HUES64 (cell line): ENCODE measurements around the gene NTSR1.

Source experiments
- H3K27ac ChIP-seq: 2 replicates; pipeline ENCODE4 v1.7.0; 2013; ENCODE audit warnings: low read depth, low read length, inconsistent platforms
- H3K27me3 ChIP-seq: 2 replicates; pipeline ENCODE4 v1.6.1; 2013; ENCODE audit warnings: mild to moderate bottlenecking, low read length; ENCODE audit not compliant: insufficient read depth
- H3K36me3 ChIP-seq: 2 replicates; pipeline ENCODE4 v1.6.1; 2013; ENCODE audit warnings: mild to moderate bottlenecking, low read length; ENCODE audit not compliant: insufficient read depth
- H3K4me1 ChIP-seq: 2 replicates; pipeline ENCODE4 v1.6.1; 2013; ENCODE audit warnings: mild to moderate bottlenecking, low read length, moderate library complexity; ENCODE audit not compliant: insufficient read depth
- H3K4me3 ChIP-seq: 2 replicates; pipeline ENCODE4 v1.5.1; 2013; ENCODE audit warnings: mild to moderate bottlenecking, low read length, moderate library complexity
- H3K9ac ChIP-seq: 2 replicates; pipeline ENCODE4 v1.6.1; 2013; ENCODE audit warnings: mild to moderate bottlenecking, low read depth, low read length
- H3K9me3 ChIP-seq: 2 replicates; pipeline ENCODE4 v1.6.1; 2013; ENCODE audit warnings: low read depth, low read length; ENCODE audit not compliant: insufficient read depth
- WGBS: fragments of 150-250, 120-280 bp; methylation state at CpG from one replicate; pipeline ENCODE4 v1.1.7; 2013; ENCODE audit warnings: missing lambda C conversion rate; 5-methylcytosine and 5-hydroxymethylcytosine counted together

NTSR1 gene

GRCh38 chr20:62710886-62711702 is 2.5 kb downstream of the NTSR1 start:
- Histone ChIP-seq H3K36me3 (no peaks in the 10 kb centered on the region), H3K4me3 (no peak overlapping the region), H3K9ac (no peak overlapping the region), H3K9me3 (no peaks in the 10 kb centered on the region), H3K4me1 (no peaks in the 10 kb centered on the region), H3K27ac (no peak overlapping the region), H3K27me3 (peaks cover 38% of the 10 kb centered on the region)
- 83% methylated on average over 18 of the region's 23 CpGs for WGBS

GRCh38 chr20:62711703-62712101 is 3.1 kb downstream of the NTSR1 start:
- Histone ChIP-seq H3K4me1 (no peaks in the 10 kb centered on the region), H3K27ac (no peak overlapping the region), H3K9ac (no peak overlapping the region), H3K4me3 (no peak overlapping the region), H3K36me3 (no peaks in the 10 kb centered on the region), H3K9me3 (no peaks in the 10 kb centered on the region), H3K27me3 (peaks cover 38% of the 10 kb centered on the region)
- 85% methylated on average over 23 of the region's 23 CpGs for WGBS

GRCh38 chr20:62712606-62713005 is 4.0 kb downstream of the NTSR1 start:
- WGBS = 90% methylated on average over 8 of the region's 8 CpGs
- Histone ChIP-seq H3K36me3 (no peaks in the 10 kb centered on the region), H3K27me3 (peaks cover 37% of the 10 kb centered on the region)

GRCh38 chr20:62714006-62714405 is 5.4 kb downstream of the NTSR1 start:
- WGBS = 93% methylated on average over 10 of the region's 10 CpGs

More at GRCh38 chr20:62712606-62713005, 4.0 kb downstream of the NTSR1 start:
- H3K4me1 ChIP-seq = no peaks in the 10 kb centered on the region
- H3K27ac ChIP-seq = no peak overlapping the region
- H3K4me3 ChIP-seq = no peak overlapping the region
- no peaks in the 10 kb centered on the region for H3K9me3 ChIP-seq
- H3K9ac ChIP-seq = no peak overlapping the region

GRCh38 chr20:62714799-62715198 is 6.2 kb downstream of the NTSR1 start:
- H3K9me3 ChIP-seq = no peaks in the 10 kb centered on the region
- peaks cover 15% of the 10 kb centered on the region for H3K27me3 ChIP-seq
- H3K4me1 ChIP-seq = no peaks in the 10 kb centered on the region
- WGBS = 94% methylated on average over 6 of the region's 6 CpGs
- H3K4me3 ChIP-seq = no peak overlapping the region
- H3K36me3 ChIP-seq = no peaks in the 10 kb centered on the region
- no peak overlapping the region for H3K27ac ChIP-seq
- no peak overlapping the region for H3K9ac ChIP-seq

More at GRCh38 chr20:62714006-62714405, 5.4 kb downstream of the NTSR1 start:
- H3K27ac ChIP-seq = no peak overlapping the region
- H3K4me1 ChIP-seq = no peaks in the 10 kb centered on the region
- no peak overlapping the region for H3K9ac ChIP-seq
- no peaks in the 10 kb centered on the region for H3K9me3 ChIP-seq
- peaks cover 23% of the 10 kb centered on the region for H3K27me3 ChIP-seq
- H3K36me3 ChIP-seq = no peaks in the 10 kb centered on the region
- H3K4me3 ChIP-seq = no peak overlapping the region

- WGBS = 93% methylated on average over 10 of the region's 10 CpGs
- Histone ChIP-seq H3K36me3 (no peaks in the 10 kb centered on the region), H3K27me3 (peaks cover 11% of the 10 kb centered on the region), H3K27ac (no peak overlapping the region), H3K9ac (no peak overlapping the region), H3K4me3 (no peak overlapping the region), H3K9me3 (0 out of 2 replicates have a peak, but pooled peaks cover under 1% of the 10 kb centered on the region), H3K4me1 (no peaks in the 10 kb centered on the region)
These were observed 6.6 kb downstream of the NTSR1 start for GRCh38 chr20:62715201-62715600.

GRCh38 chr20:62716198-62716940 is 7.7 kb downstream of the NTSR1 start:
- Histone ChIP-seq H3K4me1 (no peaks in the 10 kb centered on the region), H3K4me3 (no peak overlapping the region), H3K27me3 (no peaks in the 10 kb centered on the region), H3K27ac (no peak overlapping the region), H3K9ac (no peak overlapping the region), H3K36me3 (no peaks in the 10 kb centered on the region), H3K9me3 (peaks cover 12% of the 10 kb centered on the region)
- WGBS = 85% methylated on average over 30 of the region's 30 CpGs

- Histone ChIP-seq H3K9me3 (peaks cover 17% of the 10 kb centered on the region), H3K4me1 (no peaks in the 10 kb centered on the region), H3K36me3 (no peaks in the 10 kb centered on the region), H3K9ac (no peak overlapping the region), H3K27ac (no peak overlapping the region), H3K4me3 (no peak overlapping the region), H3K27me3 (no peaks in the 10 kb centered on the region)
- 96% methylated on average over 11 of the region's 11 CpGs for WGBS
These were observed 8.3 kb downstream of the NTSR1 start for GRCh38 chr20:62716941-62717310.

- 86% methylated on average over 18 of the region's 18 CpGs for WGBS
- no peaks in the 10 kb centered on the region for H3K27me3 ChIP-seq
- no peaks in the 10 kb centered on the region for H3K4me1 ChIP-seq
- no peak overlapping the region for H3K9ac ChIP-seq
- peaks cover 18% of the 10 kb centered on the region for H3K9me3 ChIP-seq
- no peak overlapping the region for H3K27ac ChIP-seq
- no peaks in the 10 kb centered on the region for H3K36me3 ChIP-seq
- H3K4me3 ChIP-seq = no peak overlapping the region
These were observed 9.3 kb downstream of the NTSR1 start for GRCh38 chr20:62717933-62718332.

- peaks cover 18% of the 10 kb centered on the region for H3K9me3 ChIP-seq
- H3K36me3 ChIP-seq = no peaks in the 10 kb centered on the region
- H3K27ac ChIP-seq = no peak overlapping the region
- H3K9ac ChIP-seq = no peak overlapping the region
- H3K27me3 ChIP-seq = no peaks in the 10 kb centered on the region
- 82% methylated on average over 11 of the region's 12 CpGs for WGBS
- H3K4me1 ChIP-seq = no peaks in the 10 kb centered on the region
- H3K4me3 ChIP-seq = no peak overlapping the region
These were observed 9.9 kb downstream of the NTSR1 start for GRCh38 chr20:62718546-62718945.

- Histone ChIP-seq H3K27ac (no peak overlapping the region), H3K36me3 (no peaks in the 10 kb centered on the region), H3K9me3 (peaks cover 18% of the 10 kb centered on the region), H3K27me3 (no peaks in the 10 kb centered on the region), H3K4me3 (no peak overlapping the region), H3K9ac (no peak overlapping the region), H3K4me1 (no peaks in the 10 kb centered on the region)
- 86% methylated on average over 12 of the region's 12 CpGs for WGBS
These were observed 10.8 kb downstream of the NTSR1 start for GRCh38 chr20:62719250-62719935.
